Left lung (tissue), 10 donors: ENCODE results near the gene TMEM190. TPM values are rescaled to one million over a fixed set of nuclear protein-coding genes. Genes with fewer than 3 reads are reported as not detected.

Experiments
- ATAC-seq: fragments of 200-7000 bp; cut with Tn5 transposase; one replicate; pipeline ENCODE4 v1.9.1; 2020; ENCODE audit warnings: moderate library complexity
- DNase-seq, 4 donors: peaks; one replicate each; pipeline ENCODE4 v3.0.0-alpha.2; 2013 to 2020
- H3K27ac ChIP-seq, 2 donors: fragments of 200-600 bp; sonication (generic) in 1 of 2; one replicate each; pipeline versions ENCODE4 v1.5.0 to v1.8.0; 2020 to 2021
- H3K27me3 ChIP-seq, 2 donors: fragments of 200-600 bp; sonication (generic) in 1 of 2; one replicate each; pipeline versions ENCODE4 v1.5.0 to v1.8.0; 2020 to 2021
- H3K36me3 ChIP-seq, 2 donors: fragments of 200-600 bp; sonication (generic) in 1 of 2; one replicate each; pipeline versions ENCODE4 v1.5.0 to v1.8.0; 2020 to 2021
- H3K4me1 ChIP-seq, 2 donors: fragments of 200-600 bp; one replicate each; pipeline ENCODE4 v1.8.0; 2021
- H3K4me3 ChIP-seq, 2 donors: fragments of 200-600 bp; sonication (generic) in 1 of 2; one replicate each; pipeline versions ENCODE4 v1.5.0 to v1.8.0; 2020 to 2021; ENCODE audit warnings: mild to moderate bottlenecking in 1 of 2
- H3K9me3 ChIP-seq, 2 donors: fragments of 200-600 bp; sonication (generic) in 1 of 2; one replicate each; pipeline versions ENCODE4 v1.5.0 to v1.8.0; 2020 to 2021
- CTCF ChIP-seq, 2 donors: fragments of 200-600 bp; sonication (generic) in 1 of 2; IDR thresholded peaks; one replicate each; pipeline versions ENCODE4 v1.5.0 to v1.8.0; 2021; ENCODE audit warnings: antibody characterized with exemption in 2 of 2
- intact Hi-C, 2 donors: fragments of 100-400 bp; cut with DNase I; formaldehyde crosslinking; loops; one replicate each; pipeline versions ENCODE4 v1.11.2 to v1.14.2; 2022
- polyA plus RNA-seq, 6 donors: library from polyadenylated mRNA; unstranded; fragments of 120-200 nt; gene quantifications; one replicate each; pipeline ENCODE4 v1.2.1, GENCODE V29; 2013; ENCODE audit not compliant: insufficient read length in 6 of 6
- total RNA-seq, 2 donors: library from RNA; stranded (reverse); fragmentation: NEBNext Ultra II Directional; extraction: Animal tissue kit (Norgen Biotek cat#: 25700); gene quantifications; one replicate each; pipeline ENCODE4 v1.2.1, GENCODE V29; 2021
- donor health status: DM: no; HTN: yes; CAD: no.
- donor health status: DM: no; HTN: no; CAD: no.

TMEM190 gene
- total and polyA plus RNA-seq, 8 donors = 1.2 to 15.6 (median 6.9) TPM; not detected in 1

GRCh38 chr19:55379174-55379573, 2.5 kb downstream of the TMEM190 start:
- no peaks in the 10 kb centered on the region for H3K9me3 ChIP-seq
- no peak overlapping the region for H3K27ac ChIP-seq
- ATAC-seq (no peak), DNase-seq (no peak)
- H3K36me3 ChIP-seq = no peaks in the 10 kb centered on the region
- TF ChIP-seq CTCF (IDR thresholded peaks at IDR 0.05) = no peak
- peaks cover 5 to 38% of the 10 kb centered on the region in 2 donors for H3K27me3 ChIP-seq
- intact Hi-C loops = no loop called here
- H3K4me1 ChIP-seq = peaks cover 3 to 11% of the 10 kb centered on the region in 2 donors
- no peak overlapping the region for H3K4me3 ChIP-seq

- Histone ChIP-seq H3K4me1 (peaks cover 13 to 28% of the 10 kb centered on the region in 2 donors), H3K4me3 (no peak overlapping the region), H3K27me3 (peaks cover 0 to 11% of the 10 kb centered on the region in 2 donors), H3K9me3 (no peaks in the 10 kb centered on the region), H3K27ac (no peak overlapping the region), H3K36me3 (peaks cover 0 to 6% of the 10 kb centered on the region in 2 donors)
- ATAC-seq (no peak), DNase-seq (no peak)
- intact Hi-C loops = loop anchor here in 1 of 2 donors (10.0 kb wide), 1 partner anchor 77 kb away; no protein-coding TSS in a partner anchor
- TF ChIP-seq CTCF (IDR thresholded peaks at IDR 0.05) = no peak
Measured at GRCh38 chr19:55382013-55382412, 5.4 kb downstream of the TMEM190 start.

GRCh38 chr19:55382522-55383054, 6.0 kb downstream of the TMEM190 start:
- Histone ChIP-seq H3K4me3 (peak overlapping the region in 1 of 2 donors; percentile 91), H3K4me1 (peaks cover 19 to 34% of the 10 kb centered on the region in 2 donors), H3K27ac (no peak overlapping the region), H3K9me3 (no peaks in the 10 kb centered on the region), H3K27me3 (peaks cover 0 to 5% of the 10 kb centered on the region in 2 donors), H3K36me3 (peaks cover 0 to 12% of the 10 kb centered on the region in 2 donors)
- no peak for TF ChIP-seq CTCF (IDR thresholded peaks at IDR 0.05)
- intact Hi-C loops = loop anchor here in 1 of 2 donors (10.0 kb wide), 1 partner anchor 78 kb away; no protein-coding TSS in a partner anchor
- DNase-seq = no peak
- ATAC-seq = no peak

GRCh38 chr19:55383279-55384130, 6.9 kb downstream of the TMEM190 start:
- peaks cover 0 to 21% of the 10 kb centered on the region in 2 donors for H3K36me3 ChIP-seq
- DNase-seq (peak in 3 of 4 donors; percentile 55 to 89 (median 72)), ATAC-seq (peak; percentile 4)
- peaks cover 28 to 43% of the 10 kb centered on the region in 2 donors for H3K4me1 ChIP-seq
- H3K9me3 ChIP-seq = no peaks in the 10 kb centered on the region
- intact Hi-C loops = loop anchor here in 1 of 2 donors (10.0 kb wide), 1 partner anchor 79 kb away; no protein-coding TSS in a partner anchor
- H3K27me3 ChIP-seq = no peaks in the 10 kb centered on the region
- H3K4me3 ChIP-seq = peak overlapping the region; percentile 86 to 91
- no peak for TF ChIP-seq CTCF (IDR thresholded peaks at IDR 0.05)
- H3K27ac ChIP-seq = peak overlapping the region; percentile 96 to 97
